Measurements from ENCODE around the gene SCAMP4.

GRCh38 chr19:1893791-1894190 lies 11.4 kb upstream of the SCAMP4 start:
- TF ChIP-seq POLR2AphosphoS5 (IDR thresholded peaks at IDR 0.05; ENCODE audit: low read depth, low read length) (no peak), SIN3A (IDR thresholded peaks at IDR 0.05; ENCODE audit: borderline replicate concordance, insufficient read depth, low read length) (no peak), TAF1 (IDR thresholded peaks at IDR 0.05; ENCODE audit: borderline replicate concordance, insufficient read depth, low read length) (no peak), REST (IDR thresholded peaks at IDR 0.05; ENCODE audit: insufficient read depth in 1 of 2, low read depth in 2 of 2, low read length in 2 of 2) (no peak)
